Measurements from ENCODE around the gene PIGN. TPM values are rescaled to one million over a fixed set of nuclear protein-coding genes. Genes with fewer than 3 reads are reported as not detected.
A peak's percentile ranks its signal among the peaks of the same experiment; 100 is the strongest.

The PIGN gene
- total and polyA plus RNA-seq, 2 of the 8 experiments (the other 6 are each of a cell fraction or from before 2014, with no cell fraction given) = 20.9 to 26.3 TPM

- no peak overlapping the region for H3K18ac ChIP-seq (ENCODE audit: extremely low read depth, low read length)
- peak overlapping the region; percentile 33; the same call in 1 of the 2 replicates for H2AFZ ChIP-seq (ENCODE audit: low read length)
- H4K91ac ChIP-seq (replicated peaks; ENCODE audit: insufficient read length, low read length) = no peak overlapping the region
- WGBS, 2 experiments (ENCODE audit: extremely low coverage in 1 of 2, insufficient coverage in 1 of 2, insufficient read length in 1 of 2, insufficient replicate concordance in 2 of 2, low coverage in 1 of 2, low lambda C conversion rate in 2 of 2, missing lambda C conversion rate in 1 of 2) = 85% methylated on average over 6 of the region's 6 CpGs; no CpG with 5 or more reads in 1 of the 2 experiments
- no peak overlapping the region for H2AK5ac ChIP-seq (ENCODE audit: low read depth, low read length)
- H3K27me3 ChIP-seq (replicated peaks in 1 of 4; ENCODE audit: control insufficient read depth in 3 of 4, extremely low read depth in 1 of 4, insufficient read depth in 3 of 4, low read length in 3 of 4) = no peaks in the 10 kb centered on the region
- no peak overlapping the region for H3K56ac ChIP-seq (replicated peaks; ENCODE audit: insufficient read length, low read depth, low read length)
- no peaks in the 10 kb centered on the region for H3K23me2 ChIP-seq (ENCODE audit: low read depth, low read length)
- no peak overlapping the region for H2BK120ac ChIP-seq (replicated peaks; ENCODE audit: low read depth, low read length)
- H3K79me2 ChIP-seq (ENCODE audit: control insufficient read depth in 1 of 2, insufficient read depth in 2 of 2, low read length in 2 of 2) = no peaks in the 10 kb centered on the region
- no peaks in the 10 kb centered on the region for H3K9me3 ChIP-seq (ENCODE audit: insufficient read depth in 2 of 2, low read depth in 1 of 2, low read length in 1 of 2)
- DNase-seq (ENCODE audit: low read depth in 1 of 2, low spot score in 2 of 2) (no peak), FAIRE-seq (no peak)
- H3K36me3 ChIP-seq (ENCODE audit: control insufficient read depth in 2 of 4, insufficient read depth in 4 of 4, low read length in 3 of 4) = no peaks in the 10 kb centered on the region
- H3K4me1 ChIP-seq (replicated peaks in 1 of 4; ENCODE audit: control insufficient read depth in 3 of 4, insufficient read depth in 4 of 4, low read length in 3 of 4) = no peaks in the 10 kb centered on the region
- H2BK15ac ChIP-seq (ENCODE audit: low read length) = no peak overlapping the region
- H2BK12ac ChIP-seq (ENCODE audit: low read depth, low read length) = no peak overlapping the region
- no peak overlapping the region for H3K23ac ChIP-seq (ENCODE audit: insufficient read length)
- ChIA-PET CTCF (ENCODE audit: partially characterized antibody) (interaction anchor here (0.7 to 1.2 kb wide), 2 partner anchors 14 to 140 kb away, joined by 3 read pairs; no protein-coding TSS in a partner anchor), POLR2A (ENCODE audit: partially characterized antibody) (no interaction called here)
- H3K4me2 ChIP-seq (ENCODE audit: insufficient read depth in 1 of 2, low read depth in 2 of 2, low read length in 2 of 2) = no peak overlapping the region
- no peak overlapping the region for H3K4me3 ChIP-seq (ENCODE audit: extremely low read depth in 1 of 4, insufficient read depth in 2 of 4, low read depth in 3 of 4, low read length in 4 of 4)
- H3K79me1 ChIP-seq (ENCODE audit: low read depth, low read length) = no peaks in the 10 kb centered on the region
- no peaks in the 10 kb centered on the region for H4K20me1 ChIP-seq (replicated peaks in 1 of 2; ENCODE audit: control insufficient read depth in 1 of 2, insufficient read depth in 2 of 2, low read length in 2 of 2)
- no peak overlapping the region for H3K4ac ChIP-seq (replicated peaks; ENCODE audit: insufficient read length, low read depth, low read length)
- no peak overlapping the region for H4K8ac ChIP-seq (ENCODE audit: extremely low read depth, insufficient read depth, low read length)
- H4K5ac ChIP-seq (ENCODE audit: insufficient read length, low read depth, low read length) = no peak overlapping the region
- H2BK5ac ChIP-seq (ENCODE audit: low read depth, low read length) = no peak overlapping the region
- H3K14ac ChIP-seq (ENCODE audit: insufficient read length) = no peak overlapping the region
- no peak overlapping the region for H2BK20ac ChIP-seq (ENCODE audit: low read length)
- H3K9ac ChIP-seq (replicated peaks in 1 of 4; ENCODE audit: extremely low read depth in 1 of 4, low read depth in 3 of 4, low read length in 3 of 4) = no peak overlapping the region
- H3K27ac ChIP-seq (ENCODE audit: low read depth, low read length) = no peak overlapping the region
- TF ChIP-seq ZNF274 (IDR thresholded peaks at IDR 0.05; ENCODE audit: borderline replicate concordance, extremely low read depth, low read length) (no peak), MAX (IDR thresholded peaks at IDR 0.05) (no peak), BRCA1 (IDR thresholded peaks at IDR 0.05; ENCODE audit: low read depth, low read length) (no peak), HDAC2 (IDR thresholded peaks at IDR 0.05; ENCODE audit: borderline replicate concordance in 1 of 2, low read depth in 2 of 2, low read length in 2 of 2) (no peak), TAF1 (IDR thresholded peaks at IDR 0.05; ENCODE audit: low read depth, low read length) (no peak), BCL11A (IDR thresholded peaks at IDR 0.05; ENCODE audit: low read depth in 2 of 2, low read length in 2 of 2) (no peak), CBX8 (IDR thresholded peaks at IDR 0.05; ENCODE audit: borderline replicate concordance, low read depth, low read length) (no peak), CBX5 (IDR thresholded peaks at IDR 0.05; ENCODE audit: low read depth, low read length) (no peak), SP1 (IDR thresholded peaks at IDR 0.05; ENCODE audit: low read depth, low read length) (no peak), CREB1 (IDR thresholded peaks at IDR 0.05) (no peak), EZH2 (IDR thresholded peaks at IDR 0.05; ENCODE audit: low read depth, low read length, severe bottlenecking) (no peak), SP4 (IDR thresholded peaks at IDR 0.05; ENCODE audit: low read length) (no peak), MAFK (IDR thresholded peaks at IDR 0.05; ENCODE audit: low read depth, low read length) (no peak), SUZ12 (IDR thresholded peaks at IDR 0.05; ENCODE audit: low read length) (no peak)
Measured at GRCh38 chr18:62017618-62018017, 169.2 kb downstream of the PIGN start.

All from H1 (cell line).